Mesodermal cell (in vitro differentiated cells): ENCODE measurements around the gene KIF16B.

Source experiments
- H3K27ac ChIP-seq: 2 replicates; pipeline ENCODE4 v1.7.0; 2013; ENCODE audit warnings: mild to moderate bottlenecking, low read depth, low read length, moderate library complexity; ENCODE audit not compliant: severe bottlenecking
- H3K36me3 ChIP-seq: 2 replicates; pipeline ENCODE4 v1.7.1; 2013; ENCODE audit warnings: mild to moderate bottlenecking, low read length, moderate library complexity; ENCODE audit not compliant: control insufficient read depth, insufficient read depth
- H3K4me1 ChIP-seq: one replicate; pipeline ENCODE4 v1.7.1; 2013; ENCODE audit warnings: mild to moderate bottlenecking, low read length; ENCODE audit not compliant: insufficient read depth, control insufficient read depth, poor library complexity, severe bottlenecking
- H3K4me3 ChIP-seq: 2 replicates; pipeline ENCODE4 v1.7.0; 2013; ENCODE audit warnings: low read length, control low read depth, mild to moderate bottlenecking; ENCODE audit not compliant: insufficient read depth, poor library complexity, severe bottlenecking; ENCODE audit errors: extremely low read depth
- H3K9me3 ChIP-seq: 2 replicates; pipeline ENCODE4 v1.7.1; 2013; ENCODE audit warnings: mild to moderate bottlenecking, low read length, moderate library complexity; ENCODE audit not compliant: control insufficient read depth
- WGBS, 2 experiments: methylation state at CpG; one replicate each; pipeline ENCODE4 v1.1.5; 2013; ENCODE audit warnings: missing lambda C conversion rate in 2 of 2; ENCODE audit not compliant: insufficient coverage in 2 of 2; 5-methylcytosine and 5-hydroxymethylcytosine counted together

The KIF16B gene

DNA sequence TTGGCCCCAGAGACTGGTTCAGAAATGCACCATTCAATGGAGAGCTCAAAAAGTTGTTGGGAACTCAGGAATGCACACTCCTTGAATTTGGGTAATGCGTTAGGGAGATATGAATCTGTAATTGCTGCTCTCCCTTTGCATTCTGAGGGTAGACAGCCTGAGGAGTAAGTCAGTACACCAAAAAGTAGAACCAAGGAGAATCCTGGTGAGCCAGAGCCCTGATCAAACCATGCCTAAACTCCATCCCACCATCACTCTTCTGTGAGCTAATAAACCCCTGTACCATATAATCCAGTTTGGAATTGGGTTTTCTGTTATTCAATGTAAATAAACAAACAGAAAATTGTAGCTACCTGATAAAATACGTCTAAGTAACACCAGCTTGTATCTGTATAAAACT is 90.2 kb downstream of the KIF16B start:
- H3K4me1 ChIP-seq, result no peaks in the 10 kb centered on the region
- H3K27ac ChIP-seq, result no peak overlapping the region
- H3K36me3 ChIP-seq, result no peaks in the 10 kb centered on the region
- H3K4me3 ChIP-seq, result no peak overlapping the region
- H3K9me3 ChIP-seq, result no peaks in the 10 kb centered on the region
- 78 to 83% methylated on average over 1 of the region's 2 CpGs for WGBS, 2 experiments

DNA sequence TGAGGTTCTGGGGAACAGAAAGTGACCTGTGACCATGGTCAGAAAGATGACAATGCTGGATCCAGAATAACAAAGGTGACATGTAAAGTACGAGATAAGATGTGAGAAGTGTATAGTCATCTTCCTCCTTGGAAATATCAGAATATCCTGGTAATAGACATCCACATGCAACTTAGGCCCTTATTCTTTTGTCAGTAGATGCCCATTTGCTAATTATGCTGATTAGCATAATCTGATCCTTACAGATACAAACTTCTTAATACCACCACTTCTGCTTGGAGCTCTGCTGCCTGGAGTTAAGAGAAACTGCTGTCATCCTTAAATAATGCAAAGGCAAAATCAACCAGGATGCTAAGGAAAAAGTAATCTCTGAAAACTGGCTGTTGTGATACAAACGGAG is 91.3 kb downstream of the KIF16B start:
- no peak overlapping the region for H3K27ac ChIP-seq
- WGBS, 2 experiments, result 67 to 80% methylated on average over 1 of the region's 2 CpGs
- no peak overlapping the region for H3K4me3 ChIP-seq
- no peaks in the 10 kb centered on the region for H3K36me3 ChIP-seq
- no peaks in the 10 kb centered on the region for H3K4me1 ChIP-seq
- H3K9me3 ChIP-seq, result no peaks in the 10 kb centered on the region

DNA sequence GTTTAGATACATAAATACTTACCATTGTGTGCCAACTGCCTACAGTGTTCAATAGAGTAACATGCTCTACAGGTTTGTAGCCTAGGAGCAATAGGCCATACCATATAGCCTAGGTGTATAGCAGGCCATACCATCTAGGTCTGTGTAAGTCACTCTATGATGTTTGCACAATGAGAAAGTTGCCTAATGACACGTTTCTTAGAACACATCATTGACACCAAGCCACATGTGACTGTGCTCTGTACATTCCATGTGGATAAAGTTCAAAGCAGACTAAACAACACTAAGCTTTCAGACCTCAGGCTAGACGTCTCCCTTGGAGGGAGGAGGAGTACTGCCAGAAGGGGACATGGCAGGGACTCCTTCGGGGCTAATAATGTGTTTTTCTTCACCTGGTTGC is 93.6 kb downstream of the KIF16B start:
- no peak overlapping the region for H3K4me3 ChIP-seq
- WGBS, 2 experiments, result 60 to 83% methylated on average over 1 of the region's 3 CpGs
- H3K9me3 ChIP-seq, result no peaks in the 10 kb centered on the region
- no peaks in the 10 kb centered on the region for H3K36me3 ChIP-seq
- H3K4me1 ChIP-seq, result no peaks in the 10 kb centered on the region
- no peak overlapping the region for H3K27ac ChIP-seq

DNA sequence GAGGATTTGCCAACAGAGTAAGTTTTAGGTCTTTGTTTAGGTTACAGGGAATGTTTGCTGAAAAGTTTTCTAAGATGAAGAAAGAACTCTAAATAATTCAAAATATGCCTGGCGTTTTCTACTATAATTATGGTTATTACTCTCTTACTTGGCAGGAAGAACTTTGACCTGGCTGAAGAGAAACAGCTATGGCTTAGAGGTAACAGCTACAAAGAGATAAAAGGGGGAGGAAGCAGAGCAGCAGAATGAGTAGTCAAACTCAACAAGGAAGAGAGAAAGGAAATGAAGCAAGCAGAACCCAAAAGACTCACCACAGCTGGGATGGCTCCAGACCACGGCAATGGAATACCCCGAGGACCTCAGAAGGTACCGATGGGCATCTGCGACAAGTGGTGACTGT is 95.6 kb downstream of the KIF16B start:
- Histone ChIP-seq H3K4me1 (no peaks in the 10 kb centered on the region), H3K27ac (no peak overlapping the region), H3K4me3 (no peak overlapping the region), H3K36me3 (no peaks in the 10 kb centered on the region), H3K9me3 (no peaks in the 10 kb centered on the region)
- WGBS, 2 experiments, result 93% methylated on average over 3 to 4 of the region's 5 CpGs

DNA sequence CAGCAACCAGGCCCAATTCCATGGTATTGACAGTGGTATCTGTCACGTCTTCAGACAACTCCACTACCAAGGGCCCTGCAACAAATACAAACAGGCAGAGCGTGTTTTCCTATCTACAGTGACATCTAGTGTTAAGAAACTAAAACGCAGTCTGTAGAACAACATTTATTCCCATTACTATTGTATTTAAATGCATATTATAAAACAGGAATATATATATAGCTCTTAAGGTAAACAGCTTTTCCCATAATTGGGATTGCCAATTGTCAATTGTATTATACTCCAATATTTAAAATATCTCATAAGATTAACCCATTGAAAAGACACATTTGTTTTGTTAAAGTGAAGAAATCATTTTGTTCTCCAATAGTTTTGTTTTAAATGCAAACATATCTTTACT is 97.2 kb downstream of the KIF16B start:
- no peaks in the 10 kb centered on the region for H3K9me3 ChIP-seq
- WGBS, 2 experiments, result 43 to 50% methylated on average over 1 of the region's 3 CpGs

DNA sequence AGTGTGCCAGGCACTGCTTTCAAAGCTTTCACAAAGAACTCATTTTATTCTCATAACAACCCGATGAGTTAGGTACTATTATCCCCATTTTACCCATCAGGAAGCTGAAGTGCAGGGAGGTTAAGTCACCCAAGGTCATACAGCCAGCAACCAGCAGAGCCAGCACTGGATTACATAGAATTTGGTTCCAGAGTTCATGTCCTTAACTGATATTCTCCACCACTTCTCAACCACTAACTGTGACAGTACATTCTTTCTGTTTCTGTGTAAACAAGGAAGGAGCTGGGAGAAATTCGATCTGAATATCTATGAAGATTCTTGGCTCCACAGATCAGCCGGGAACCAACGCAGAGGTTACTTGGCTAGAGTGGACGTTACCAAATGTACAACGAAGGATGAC is 98.0 kb downstream of the KIF16B start:
- no peaks in the 10 kb centered on the region for H3K4me1 ChIP-seq
- no peaks in the 10 kb centered on the region for H3K9me3 ChIP-seq
- H3K36me3 ChIP-seq, result no peaks in the 10 kb centered on the region
- H3K4me3 ChIP-seq, result no peak overlapping the region
- 80 to 100% methylated on average over 1 to 4 of the region's 6 CpGs for WGBS, 2 experiments
- no peak overlapping the region for H3K27ac ChIP-seq

More for the DNA sequence above, 97.2 kb downstream of the KIF16B start:
- H3K27ac ChIP-seq, result no peak overlapping the region
- H3K4me1 ChIP-seq, result no peaks in the 10 kb centered on the region
- no peak overlapping the region for H3K4me3 ChIP-seq
- no peaks in the 10 kb centered on the region for H3K36me3 ChIP-seq

DNA sequence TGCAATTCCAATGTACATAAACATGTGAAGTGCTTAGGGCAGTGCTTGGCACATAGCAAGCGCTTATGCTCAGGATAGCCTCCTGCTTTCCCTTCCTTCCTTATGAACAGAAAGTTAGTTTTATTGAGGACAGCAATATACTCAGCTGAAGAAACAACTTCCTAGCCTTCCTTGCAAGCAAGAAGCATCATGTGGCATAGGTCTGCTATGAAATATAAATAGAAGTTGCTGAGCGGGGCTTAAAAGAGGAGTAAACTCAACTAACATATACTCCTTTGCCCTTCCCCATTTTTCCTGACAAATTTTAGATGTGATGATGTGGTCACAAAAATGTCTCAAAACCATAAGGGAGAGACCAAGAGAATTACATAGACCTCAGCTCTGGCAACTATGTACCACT is 98.9 kb downstream of the KIF16B start:
- no peaks in the 10 kb centered on the region for H3K4me1 ChIP-seq
- no peak overlapping the region for H3K4me3 ChIP-seq
- no peaks in the 10 kb centered on the region for H3K9me3 ChIP-seq
- no CpG with 5 or more reads among the region's 2 CpGs for WGBS, 2 experiments
- no peaks in the 10 kb centered on the region for H3K36me3 ChIP-seq
- H3K27ac ChIP-seq, result no peak overlapping the region

DNA sequence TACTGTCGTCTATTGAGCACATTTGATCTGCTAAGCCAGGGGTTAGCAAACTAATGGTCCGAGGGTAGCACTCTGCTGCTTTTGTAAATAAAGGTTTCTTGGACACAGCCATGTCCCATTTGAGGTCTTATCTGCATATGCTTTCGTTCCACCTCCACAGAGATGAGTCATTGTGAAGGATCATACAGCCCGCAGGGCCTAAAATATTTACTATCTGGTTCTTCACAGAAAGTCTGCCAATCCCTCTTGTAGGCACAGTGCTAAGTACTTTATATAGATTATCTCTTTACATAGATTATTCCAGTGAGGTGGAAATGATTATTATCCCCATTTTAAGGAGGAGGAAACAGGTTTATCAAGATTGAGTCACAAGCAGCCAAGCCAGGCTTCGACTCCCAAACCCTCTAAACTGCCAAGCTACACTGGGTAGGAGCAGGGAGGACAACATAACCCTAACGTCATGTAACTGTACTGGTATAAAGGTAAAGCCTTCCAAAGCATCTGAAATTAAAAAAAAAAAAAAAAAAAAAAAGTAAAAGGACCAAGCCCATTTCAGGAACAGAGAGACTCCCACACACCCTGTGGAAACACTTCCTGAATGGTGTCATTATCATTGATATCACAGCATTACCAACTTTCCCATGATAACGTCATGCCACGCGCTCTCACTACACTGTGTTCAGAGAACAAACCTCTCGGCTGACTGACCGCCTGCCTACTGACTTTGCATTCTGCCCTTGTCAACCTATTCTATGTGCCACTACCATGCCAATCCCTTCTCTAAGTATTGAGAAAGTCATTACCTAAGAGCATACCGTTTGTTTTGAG is 101.0 kb downstream of the KIF16B start:
- H3K27ac ChIP-seq, result no peak overlapping the region
- 89 to 91% methylated on average over 6 to 7 of the region's 12 CpGs for WGBS, 2 experiments
- H3K4me3 ChIP-seq, result no peak overlapping the region
- no peaks in the 10 kb centered on the region for H3K9me3 ChIP-seq
- H3K4me1 ChIP-seq, result no peaks in the 10 kb centered on the region
- no peaks in the 10 kb centered on the region for H3K36me3 ChIP-seq

DNA sequence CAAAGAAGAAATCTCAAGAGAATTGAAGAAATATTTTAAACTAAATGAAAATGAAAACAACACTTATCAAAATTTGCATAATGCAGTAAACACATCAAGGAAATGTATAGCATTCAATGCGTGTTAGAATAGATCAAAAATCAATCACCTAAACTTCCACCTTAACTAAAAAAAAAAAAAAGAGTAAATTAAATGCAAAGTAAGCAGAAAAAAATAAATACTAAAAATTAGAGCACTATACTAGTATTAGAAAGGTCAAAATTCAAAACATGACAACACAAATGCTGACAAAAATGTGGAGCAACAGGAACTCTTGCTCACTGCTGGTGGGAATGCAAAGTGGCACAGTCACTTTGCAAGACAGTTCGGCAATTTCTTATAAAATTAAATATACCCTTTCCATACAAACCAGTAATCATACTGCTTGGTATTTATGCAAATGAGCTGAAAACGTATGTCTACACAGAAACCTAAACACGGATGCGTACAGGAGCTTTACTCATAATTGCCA is 103.8 kb downstream of the KIF16B start:
- 92% methylated on average over 4 of the region's 5 CpGs; no CpG with 5 or more reads in 1 of the 2 experiments for WGBS, 2 experiments
- Histone ChIP-seq H3K27ac (no peak overlapping the region), H3K36me3 (no peaks in the 10 kb centered on the region), H3K9me3 (no peaks in the 10 kb centered on the region), H3K4me1 (no peaks in the 10 kb centered on the region), H3K4me3 (no peak overlapping the region)

DNA sequence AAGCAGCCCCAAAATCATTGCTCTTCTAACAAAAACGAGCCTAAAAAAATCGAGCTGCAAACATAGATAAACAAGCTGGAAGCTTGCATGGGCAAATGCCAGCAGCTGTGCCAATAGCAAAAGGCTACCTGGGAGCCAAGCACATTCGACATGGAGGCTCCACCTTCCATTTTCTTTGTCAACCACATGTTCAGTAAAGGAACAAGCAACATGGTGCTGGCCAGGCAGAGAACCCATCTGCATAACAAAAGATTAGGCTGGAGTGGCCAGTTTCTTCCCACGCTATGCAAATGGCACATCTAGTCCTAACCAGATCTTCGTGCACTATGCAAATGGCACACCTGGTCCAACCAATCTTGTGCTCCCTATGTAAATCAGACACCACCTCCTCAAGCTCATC is 110.5 kb downstream of the KIF16B start:
- 87 to 91% methylated on average over 5 of the region's 5 CpGs for WGBS, 2 experiments
- H3K27ac ChIP-seq, result no peak overlapping the region
- no peak overlapping the region for H3K4me3 ChIP-seq
- no peaks in the 10 kb centered on the region for H3K9me3 ChIP-seq
- no peaks in the 10 kb centered on the region for H3K4me1 ChIP-seq
- H3K36me3 ChIP-seq, result no peaks in the 10 kb centered on the region

DNA sequence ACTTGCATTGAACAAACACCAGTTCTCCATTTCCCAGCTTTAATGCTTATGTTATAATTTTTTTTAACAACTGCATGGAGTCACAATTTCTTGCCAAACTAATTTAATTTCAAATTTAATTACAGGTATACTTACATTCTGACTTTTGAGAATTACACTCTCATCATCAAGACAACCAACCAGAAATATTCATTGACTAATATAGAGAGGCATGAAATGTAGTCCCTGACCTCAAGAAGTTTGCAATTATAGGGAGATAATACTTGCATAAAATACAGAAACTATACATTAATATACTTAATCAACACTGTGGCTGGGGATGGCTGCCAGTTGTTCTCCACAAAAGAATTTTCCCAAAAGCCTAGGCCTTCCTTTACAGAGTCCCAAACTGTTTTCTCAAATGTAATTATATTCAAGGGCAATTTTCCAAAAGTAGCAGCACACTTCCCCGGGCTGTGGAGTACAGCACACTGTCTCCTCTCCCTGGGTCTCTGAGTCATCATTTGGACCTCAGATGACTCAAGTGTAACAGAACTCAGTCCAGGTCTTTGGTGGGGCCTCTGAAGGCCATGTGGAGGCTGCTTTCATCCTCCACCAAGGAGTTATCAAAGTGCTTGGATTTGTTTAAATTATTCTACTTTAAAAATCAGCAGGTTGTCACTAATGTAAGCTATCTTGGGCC is 114.1 kb downstream of the KIF16B start:
- Histone ChIP-seq H3K4me1 (no peaks in the 10 kb centered on the region), H3K27ac (no peak overlapping the region), H3K36me3 (no peaks in the 10 kb centered on the region), H3K4me3 (no peak overlapping the region), H3K9me3 (no peaks in the 10 kb centered on the region)
- WGBS, 2 experiments, result 100% methylated on average over 1 of the region's 1 CpG; no CpG with 5 or more reads in 1 of the 2 experiments
